Activated CD4-positive, CD25-positive, alpha-beta regulatory T cell treated with anti-CD3 and anti-CD28 coated beads, Interleukin-2, amount 50 U/mL, for 24 hours (primary cell): ENCODE measurements around the gene EIF4E1B.

Source experiments
- ATAC-seq, 2 donors: fragments of 150-1000 bp; cut with Tn5 transposase; one replicate each; pipeline ENCODE4 v1.10.0; 2021; ENCODE audit warnings: mild to moderate bottlenecking in 1 of 2, moderate library complexity in 1 of 2

EIF4E1B gene

DNA sequence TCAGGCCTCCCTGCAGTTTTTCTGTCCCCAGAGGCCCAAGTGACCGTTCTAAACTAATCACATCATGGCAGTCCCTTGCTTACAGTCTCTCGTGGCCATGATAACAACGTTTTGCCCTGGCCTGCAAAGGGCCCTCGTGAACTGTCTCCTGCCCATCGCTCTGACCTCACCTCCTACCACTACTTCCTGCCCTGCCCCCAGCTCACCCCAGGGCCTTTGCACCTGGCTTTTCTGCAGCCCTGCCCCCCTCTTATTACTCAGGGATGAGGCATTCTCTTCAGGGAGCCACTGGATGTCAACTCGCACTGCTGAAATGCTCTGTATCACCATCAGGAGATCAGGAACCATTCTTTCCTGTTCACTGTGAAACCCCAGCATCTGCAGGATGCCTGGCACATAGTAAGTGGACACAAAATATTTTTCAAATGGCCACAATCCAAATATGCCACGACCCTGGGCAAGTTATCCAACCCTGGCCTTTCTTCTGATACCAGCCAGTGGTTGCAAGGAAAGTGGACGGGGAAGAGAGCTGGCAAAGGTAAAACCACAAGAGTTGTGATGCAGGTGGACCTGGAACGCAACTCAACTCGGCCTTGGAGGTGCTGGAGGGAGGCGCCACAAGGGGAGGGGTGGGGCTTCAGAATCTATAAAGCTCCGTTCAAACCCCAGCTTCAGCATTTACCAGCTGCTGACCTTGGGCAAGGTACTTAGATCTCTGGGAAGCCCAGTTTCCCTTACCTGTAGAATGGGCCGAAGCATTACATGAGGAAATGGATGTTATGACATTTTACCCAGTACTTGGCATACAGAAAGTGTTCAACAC, 1.9 kb upstream of the EIF4E1B start:
- no peak for ATAC-seq

DNA sequence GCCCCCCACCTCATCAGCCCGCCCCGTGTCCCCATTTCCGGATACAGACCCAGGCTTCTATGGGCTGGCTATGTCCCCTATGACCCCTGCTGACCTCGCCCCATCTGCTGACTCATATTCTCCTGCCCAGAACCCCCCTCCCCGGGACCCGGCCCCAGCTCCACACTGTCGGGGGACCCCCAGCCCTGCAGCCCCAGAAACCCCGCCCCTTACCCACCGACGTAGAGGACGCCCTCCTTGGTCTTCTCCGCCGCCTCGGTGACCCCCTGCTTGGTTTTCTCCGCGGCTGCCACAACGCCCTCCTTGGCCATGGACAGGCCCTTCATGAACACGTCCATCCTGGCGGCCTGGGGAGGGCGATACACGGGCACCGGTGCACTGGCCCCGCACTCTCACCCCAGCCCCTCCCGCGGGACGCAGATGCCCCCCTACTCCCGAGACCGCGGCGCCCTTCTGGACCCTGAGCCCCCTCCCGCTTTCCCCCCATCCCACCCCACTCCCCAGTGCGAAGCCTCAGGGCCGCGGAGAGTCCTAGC, 1.1 kb upstream of the EIF4E1B start:
- no peak for ATAC-seq

DNA sequence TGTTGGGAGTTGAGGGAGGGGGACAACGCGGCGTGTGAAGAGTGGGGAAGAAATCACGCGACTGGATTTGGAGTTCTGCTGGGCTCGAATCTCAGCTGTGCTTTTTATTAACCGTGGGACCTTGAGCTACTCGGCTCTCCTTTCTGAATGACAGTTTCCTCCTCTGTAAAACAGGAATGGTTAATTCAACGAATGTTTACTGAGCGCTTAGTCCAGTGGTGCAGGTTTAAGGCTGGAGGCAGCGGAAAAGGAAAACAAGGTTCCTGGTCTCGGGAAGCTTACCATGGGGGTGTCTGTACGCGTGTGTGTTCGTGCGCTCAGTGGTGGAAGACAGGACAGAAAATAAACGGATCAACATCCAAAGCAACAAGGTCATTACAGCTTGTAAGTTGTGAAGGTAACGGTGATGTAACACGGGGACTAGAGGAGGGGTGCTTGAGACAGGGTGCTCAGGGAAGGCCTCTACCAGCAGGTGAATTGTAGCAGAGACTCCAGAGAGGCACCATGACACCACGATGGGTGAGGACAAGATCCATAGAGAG, 277 bp downstream of the EIF4E1B start:
- ATAC-seq = no peak

DNA sequence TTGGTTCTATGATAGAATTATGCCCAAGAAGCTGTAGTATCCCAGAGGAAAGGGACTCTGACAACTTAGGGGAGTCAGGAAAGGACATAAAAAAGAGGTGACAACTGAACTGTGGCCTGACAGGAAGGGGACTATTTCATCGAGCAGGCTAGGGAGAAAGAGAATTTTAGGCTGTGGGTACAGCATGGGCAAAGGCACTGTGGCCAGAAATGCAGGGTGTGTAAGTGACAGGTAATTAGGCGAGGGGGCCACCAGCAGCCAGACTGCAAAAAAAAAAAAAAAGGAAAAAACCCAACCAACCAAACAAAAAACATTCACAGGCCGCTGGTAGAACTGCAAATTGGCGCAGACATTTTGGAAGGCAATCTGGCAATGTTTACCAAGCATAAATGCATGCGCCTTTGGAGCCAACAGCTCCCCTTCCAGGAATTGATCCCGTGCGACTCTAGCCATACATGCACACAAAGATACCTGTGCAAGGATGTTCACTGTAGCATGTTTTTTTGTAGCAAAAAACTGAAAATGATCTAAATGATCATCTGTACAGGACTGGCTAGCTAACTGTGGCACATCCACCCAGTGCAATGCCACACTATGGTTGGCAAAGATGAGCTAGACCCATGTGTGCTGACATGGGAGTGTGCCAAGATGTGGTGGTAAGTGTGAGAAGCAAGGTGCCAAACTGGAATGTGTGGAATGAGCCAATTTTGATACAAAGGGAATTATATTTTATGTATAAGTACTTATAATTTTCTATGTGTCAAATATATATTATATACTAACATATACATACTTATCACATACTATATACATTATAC, 1.1 kb downstream of the EIF4E1B start:
- ATAC-seq = no peak

DNA sequence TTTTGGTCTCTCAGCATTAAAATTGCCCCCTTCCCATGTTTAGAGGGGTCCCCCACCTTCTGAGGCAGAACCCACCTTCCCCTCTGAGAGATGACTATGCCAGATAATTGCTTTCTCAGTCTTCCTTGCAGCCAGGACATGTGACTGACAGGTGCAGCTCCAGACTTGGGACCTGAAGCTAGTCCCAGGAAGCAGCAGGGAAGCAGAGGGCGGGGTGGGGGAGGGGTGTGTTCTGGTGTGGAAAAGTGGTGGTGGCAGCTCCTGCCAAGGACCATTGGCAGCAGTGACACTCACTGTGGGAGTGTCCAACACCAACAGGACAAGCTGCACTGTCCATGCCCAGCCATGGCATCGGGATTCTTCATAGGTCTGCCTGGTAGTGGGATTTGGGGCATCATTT, 2.3 kb downstream of the EIF4E1B start:
- no peak for ATAC-seq

DNA sequence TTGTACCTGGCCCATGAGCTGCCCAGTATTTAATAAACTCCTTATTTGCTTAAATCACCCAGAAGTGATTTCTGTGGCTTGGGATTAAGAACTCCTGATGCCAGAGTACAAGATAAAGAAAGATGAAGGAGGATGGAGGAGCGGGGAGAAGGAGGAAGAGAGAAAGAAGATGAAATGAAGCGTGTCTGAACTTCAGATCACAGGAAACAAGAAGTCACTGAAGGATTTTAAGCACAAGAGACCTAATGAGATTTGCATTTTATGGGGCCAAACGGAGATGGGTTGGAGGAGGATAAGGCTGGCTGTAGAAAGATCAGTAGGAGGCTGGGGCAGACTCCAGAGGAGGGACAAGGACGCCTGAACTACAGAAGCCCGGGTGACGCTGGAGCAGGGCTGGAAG, 3.1 kb downstream of the EIF4E1B start:
- ATAC-seq = no peak

DNA sequence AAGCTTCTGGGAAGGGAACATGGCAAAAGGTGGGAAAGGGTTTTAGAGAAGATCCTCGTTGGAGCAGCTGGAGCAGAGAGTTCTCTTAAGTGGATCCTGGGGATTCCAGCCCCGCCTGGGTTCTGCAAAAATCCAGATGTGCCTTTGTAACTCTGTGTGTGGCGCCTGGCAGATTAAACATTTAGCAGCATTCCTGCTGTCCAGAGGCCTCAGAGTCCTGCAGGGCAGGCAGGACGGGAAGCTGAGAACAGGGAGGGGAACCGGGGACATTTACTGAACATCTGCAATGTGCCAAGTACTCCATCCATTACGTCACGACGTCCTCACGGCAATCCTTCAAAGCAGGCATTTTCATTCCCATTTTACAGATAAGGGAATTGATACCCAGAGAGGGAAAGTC, 6.0 kb downstream of the EIF4E1B start:
- no peak for ATAC-seq

DNA sequence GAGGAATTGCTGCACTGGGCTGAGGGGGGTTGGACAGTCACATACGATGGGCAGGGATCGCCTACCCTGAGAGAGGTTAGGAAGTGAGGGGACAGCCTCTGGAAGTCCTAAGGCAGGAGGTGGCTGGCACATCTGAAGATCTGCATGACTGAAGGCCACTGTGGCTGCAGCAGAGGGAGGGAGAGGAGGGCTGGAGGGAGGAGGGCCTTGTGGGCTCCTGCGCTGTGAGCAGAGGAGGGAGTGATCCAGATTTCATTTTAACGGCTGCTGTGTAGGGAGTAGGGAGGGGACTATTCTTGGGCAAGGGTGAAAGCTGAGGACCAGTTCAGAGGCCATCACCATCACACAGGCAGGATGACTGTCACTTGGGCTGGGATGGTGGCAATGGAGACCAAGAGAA, 7.1 kb downstream of the EIF4E1B start:
- ATAC-seq = no peak

DNA sequence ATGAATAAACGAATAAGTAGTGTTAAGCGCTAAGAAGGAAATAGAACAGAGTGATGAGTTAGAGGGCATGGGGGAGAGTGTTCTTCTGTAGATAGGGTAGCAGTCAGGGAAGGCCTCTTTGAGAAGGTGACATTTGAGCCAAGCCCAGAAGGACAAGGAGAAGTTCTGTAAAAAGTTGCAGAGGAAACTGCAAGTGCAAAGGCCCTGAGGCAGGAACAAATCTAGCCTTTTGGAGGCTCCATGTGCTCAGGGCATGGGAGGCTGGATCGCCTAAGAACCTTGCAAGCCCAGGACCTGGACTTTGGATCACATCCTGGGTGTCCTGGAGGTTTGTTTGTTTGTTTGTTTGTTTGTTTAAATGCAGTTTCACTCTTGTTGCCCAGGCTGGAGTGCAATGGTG, 8.0 kb downstream of the EIF4E1B start:
- no peak for ATAC-seq

DNA sequence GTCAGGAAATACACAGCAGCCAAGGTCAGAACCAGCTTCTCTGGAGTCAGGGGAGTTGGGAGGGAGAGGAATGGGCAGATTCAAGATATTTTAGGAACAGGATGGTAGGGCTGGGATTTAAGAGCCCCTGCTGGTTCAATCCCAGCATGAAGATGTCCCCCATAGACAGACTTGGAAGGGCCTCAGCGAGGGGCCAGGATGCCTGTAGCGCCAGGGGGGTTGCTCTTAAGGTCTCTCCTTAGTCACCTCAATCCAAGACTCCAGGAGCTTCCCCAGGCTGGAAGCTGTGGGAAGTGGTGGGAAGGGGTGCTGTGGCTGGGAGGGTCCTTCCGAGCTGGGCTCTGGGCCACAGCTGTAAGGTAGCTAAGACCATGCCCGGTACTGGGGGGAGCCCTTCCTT, 8.7 kb downstream of the EIF4E1B start:
- no peak for ATAC-seq

DNA sequence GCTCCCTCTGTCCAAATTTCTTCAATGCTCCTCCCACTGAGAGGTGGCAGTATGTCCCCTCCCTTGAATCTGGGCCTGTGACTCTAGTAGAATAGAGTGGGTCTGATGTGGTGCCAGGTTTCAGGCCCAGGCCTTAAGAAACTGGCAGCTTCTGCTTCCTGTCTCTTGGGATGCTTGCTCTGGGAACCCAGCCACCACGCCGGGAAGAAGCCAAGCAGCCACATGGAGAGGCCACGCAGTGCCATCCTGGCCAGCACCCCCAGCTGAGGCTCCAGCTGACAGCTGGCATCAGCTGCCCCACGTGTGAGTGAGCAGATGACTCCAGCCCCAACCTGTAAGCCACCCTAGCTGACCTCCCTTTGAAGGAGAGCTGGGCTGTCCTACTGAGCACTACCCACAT, 9.5 kb downstream of the EIF4E1B start:
- no peak for ATAC-seq

DNA sequence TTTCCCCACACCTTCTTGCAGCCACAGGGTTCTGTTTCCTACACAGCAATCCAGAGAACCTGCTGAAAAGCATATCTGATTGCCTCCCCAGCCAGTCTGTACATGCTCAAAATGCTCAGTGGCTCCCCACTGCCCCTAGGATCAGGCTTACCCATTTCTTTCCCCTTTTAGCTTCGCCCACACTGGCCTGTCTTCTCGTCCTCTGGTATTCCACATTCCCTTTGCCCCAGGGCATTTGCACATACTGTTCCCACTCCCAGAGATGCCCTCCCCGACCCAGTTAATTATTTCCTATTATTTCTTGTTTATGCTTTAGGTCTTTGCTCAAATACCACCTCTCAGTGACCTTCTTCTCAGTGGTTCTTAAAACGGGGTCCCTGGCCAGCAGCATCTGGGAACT, 10.1 kb downstream of the EIF4E1B start:
- no peak for ATAC-seq

DNA sequence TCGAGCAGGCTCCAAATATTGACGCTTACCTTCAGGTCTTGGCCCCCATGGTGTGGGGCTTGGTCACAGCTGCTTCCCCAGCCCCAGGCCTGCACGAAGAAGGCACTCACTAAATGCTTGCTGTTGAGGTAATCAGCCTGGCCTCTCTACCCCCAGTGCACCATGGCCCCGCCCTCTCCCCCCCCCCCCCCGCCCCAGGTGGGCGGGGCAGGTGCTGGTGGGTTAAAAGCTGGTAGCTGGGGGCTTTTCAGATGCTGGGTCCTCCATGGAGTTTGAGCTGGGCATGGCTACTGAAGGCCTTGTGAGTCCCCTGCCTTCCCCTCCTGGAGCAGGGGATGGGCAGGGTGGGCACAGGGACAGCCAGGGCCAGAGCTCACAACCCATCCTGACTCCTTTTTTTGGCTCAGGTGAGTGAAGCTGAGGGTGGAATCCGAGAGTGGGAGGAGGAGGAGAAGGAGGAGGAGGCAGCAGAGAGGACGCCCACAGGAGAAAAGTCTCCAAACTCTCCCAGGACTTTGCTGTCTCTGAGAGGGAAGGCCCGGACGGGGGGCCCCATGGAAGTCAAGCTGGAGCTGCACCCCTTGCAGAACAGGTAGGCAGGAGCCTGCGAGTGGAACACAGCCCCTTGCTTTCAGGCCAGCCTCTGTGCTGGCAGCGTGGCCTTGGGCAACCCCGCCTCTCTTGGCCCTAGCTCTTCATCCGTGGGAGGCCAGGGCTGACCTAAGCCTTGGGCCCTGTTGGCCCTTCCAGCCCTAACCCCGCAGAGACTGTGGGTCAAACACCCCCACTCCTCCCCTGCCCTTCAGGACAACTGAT, 12.4 kb downstream of the EIF4E1B start:
- ATAC-seq = no peak

DNA sequence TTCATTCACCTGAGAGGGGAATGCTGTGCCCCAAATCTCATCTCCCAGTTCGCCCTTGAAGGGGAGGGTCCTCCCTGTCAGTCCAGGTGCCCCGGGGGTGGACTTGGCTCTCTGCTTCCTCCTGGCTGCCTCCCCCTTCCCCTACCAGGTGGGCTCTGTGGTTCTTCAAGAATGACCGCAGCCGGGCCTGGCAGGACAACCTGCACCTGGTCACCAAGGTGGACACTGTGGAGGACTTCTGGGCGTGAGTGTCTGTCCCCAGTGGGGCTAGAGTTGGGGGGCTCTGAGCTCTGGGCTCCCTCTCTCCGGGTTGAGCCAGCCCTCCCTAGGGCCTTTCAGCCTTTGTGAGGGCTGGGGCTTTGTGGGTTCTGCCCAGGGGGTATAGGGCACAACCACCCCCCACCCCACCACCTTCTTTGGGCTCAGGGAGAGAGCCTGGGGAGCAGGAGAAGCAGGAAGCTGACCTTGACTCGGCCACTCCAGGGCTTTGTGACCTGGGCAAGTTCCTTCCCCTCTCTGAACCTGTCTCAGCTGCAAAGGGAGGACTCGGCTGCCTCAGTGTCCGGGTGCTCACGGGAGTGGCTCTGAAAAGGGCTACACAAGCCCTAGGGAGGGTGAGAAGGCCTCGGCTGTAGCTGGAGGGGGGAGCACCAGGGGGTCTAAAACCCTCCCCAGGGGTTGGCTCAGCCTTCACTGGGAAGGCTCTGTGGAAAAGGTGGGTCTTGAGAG, 13.2 kb downstream of the EIF4E1B start:
- no peak for ATAC-seq

DNA sequence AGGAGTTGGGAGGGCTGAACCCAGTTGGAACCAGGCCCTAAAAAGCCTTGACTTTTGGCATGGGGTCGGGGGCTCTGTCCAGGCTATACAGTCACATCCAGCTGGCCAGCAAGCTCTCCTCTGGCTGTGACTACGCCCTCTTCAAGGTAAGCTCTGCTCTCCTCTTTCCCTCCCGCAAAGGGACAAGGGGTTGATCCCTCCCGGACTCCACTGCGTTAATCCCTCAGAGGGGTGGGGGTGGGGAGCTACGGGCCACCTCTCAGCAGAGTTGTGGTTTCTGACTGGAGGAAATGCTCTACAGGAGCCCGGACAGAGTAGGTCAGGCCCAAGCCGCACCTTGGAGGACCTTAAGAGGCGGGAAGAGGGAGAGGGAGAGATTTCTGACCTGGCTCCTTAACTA, 13.8 kb downstream of the EIF4E1B start:
- no peak for ATAC-seq

DNA sequence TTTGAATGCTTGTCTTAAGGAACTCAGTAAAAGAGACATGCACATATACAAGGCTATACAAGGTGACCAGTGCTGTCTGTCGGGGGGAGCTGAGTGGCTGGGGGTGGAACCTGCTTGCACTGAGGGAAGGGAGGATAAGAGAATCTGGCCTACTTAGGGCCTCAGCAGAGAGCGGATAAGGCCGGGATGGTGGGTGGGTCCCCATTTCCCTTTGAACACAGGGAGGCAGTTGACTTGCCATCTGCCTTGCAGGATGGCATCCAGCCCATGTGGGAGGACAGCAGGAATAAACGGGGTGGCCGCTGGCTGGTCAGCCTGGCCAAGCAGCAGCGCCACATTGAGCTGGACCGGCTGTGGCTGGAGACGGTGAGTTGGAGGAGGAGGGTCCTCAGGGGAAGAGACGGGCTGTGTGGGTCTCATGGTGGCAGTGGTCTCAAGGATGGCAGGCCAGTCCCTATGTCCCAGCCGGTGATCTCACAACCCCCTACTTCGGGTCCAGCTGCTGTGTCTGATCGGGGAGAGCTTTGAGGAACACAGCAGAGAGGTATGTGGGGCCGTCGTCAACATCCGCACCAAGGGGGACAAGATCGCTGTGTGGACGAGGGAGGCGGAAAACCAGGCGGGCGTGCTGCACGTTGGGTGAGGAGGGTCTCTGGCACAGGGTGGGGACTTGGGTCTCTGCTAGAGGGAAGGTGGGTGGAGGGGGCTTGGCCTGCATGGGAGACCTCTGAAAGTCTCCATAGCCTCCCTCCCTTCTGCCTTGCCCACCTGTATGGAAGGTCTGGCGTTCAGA, 14.6 kb downstream of the EIF4E1B start:
- ATAC-seq = no peak

DNA sequence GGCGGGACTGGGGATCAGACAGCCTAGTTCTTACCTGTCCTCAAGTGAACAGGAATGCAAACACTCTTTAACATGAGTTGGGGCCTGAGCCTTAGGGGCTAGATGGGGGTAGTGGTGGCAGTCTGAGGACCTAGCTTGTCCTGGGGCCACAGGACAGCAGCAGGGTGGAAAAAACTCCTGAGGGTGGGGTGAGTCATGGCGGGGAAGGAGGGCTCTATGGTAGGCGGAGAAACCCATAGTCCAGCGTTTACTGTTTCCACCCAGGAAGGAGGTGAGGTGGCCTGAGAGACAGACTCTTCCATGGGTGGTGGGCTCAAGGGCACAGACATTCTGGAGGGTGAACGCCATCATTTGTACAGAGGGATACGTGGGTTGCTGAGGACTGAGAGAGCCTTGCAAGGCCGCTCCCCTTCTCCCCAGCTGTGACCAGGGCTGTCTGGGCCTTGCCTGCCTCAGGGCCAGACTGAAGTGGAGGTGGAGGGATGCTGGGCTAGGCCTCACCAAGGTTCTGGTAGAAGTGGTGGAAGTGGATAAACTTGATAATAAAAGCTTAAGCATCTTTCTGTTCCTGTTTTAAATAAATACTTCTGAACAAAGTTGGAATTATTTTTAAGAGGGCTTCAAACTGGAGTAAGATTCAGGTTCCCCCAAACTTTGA, 15.7 kb downstream of the EIF4E1B start:
- no peak for ATAC-seq

DNA sequence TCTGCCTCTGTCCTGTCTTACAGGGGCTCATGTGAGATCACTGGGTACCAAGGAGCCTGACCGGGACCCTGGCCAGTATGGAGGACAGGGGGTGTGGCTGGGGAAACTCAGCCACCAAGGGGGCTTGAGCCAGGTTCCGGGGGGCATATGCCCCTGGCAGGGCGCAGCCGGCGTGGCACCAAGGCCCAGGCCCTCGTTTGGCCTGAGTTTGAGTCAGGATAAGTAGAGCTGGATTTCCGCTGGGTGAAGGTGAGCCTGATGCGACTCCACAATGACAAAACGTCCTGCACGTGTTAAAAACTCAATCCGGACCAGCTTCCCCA, 16.2 kb downstream of the EIF4E1B start:
- peak; percentile 2 to 4 for ATAC-seq

DNA sequence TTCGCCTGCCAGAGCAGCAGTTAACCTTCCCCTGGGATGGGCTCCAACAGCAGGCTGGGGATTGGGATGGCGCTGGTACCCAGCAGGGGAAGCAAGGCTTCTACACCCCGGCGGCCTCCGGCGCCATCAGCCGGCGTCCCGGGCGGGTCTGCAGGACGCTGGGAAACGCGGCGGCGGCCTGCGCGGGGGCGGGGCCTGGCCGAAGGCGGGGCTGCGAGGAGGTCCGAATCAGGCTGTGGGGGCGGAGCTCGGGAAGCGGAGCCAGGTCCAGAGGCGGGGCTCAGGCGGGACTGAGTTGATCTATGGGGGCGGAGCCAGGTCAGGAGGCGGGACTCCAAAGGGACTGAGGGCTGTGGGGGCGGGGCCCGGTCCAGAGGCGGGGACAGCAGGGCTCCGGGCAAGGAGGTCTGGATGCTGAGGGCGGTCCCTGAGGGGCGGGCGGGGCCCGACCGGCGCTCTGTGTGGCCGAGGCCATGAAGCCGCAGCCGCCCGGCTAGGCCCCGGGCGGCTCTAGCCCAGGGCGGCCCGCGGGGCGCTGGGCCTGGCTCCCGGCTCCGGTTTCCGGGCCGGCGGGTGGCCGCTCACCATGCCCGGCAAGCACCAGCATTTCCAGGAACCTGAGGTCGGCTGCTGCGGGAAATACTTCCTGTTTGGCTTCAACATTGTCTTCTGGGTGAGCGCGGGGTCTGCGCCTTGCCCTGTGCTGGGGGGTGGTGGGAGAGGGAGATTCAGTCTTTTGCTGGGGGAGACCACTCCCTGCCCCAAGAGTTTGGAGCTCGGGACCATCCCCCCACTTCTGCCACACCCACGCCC, 16.8 kb downstream of the EIF4E1B start, which contains the start of gene TSPAN17:
TSS of gene TSPAN17 (plus strand) at position 455 of the 813 bp plus-strand sequence. CDS start at position 587, 132 bp downstream.
- ATAC-seq = peak; percentile 92 to 94
